Ovary (tissue), 3 donors: ENCODE results near the gene TFDP1.

Source experiments
- EP300 ChIP-seq: sonication (generic); formaldehyde crosslinking; IDR thresholded peaks from one replicate; pipeline ENCODE4 v1.6.1; 2017; ENCODE audit warnings: antibody characterized with exemption
- POLR2A ChIP-seq: fragments of 450-650 bp; IDR thresholded peaks from one replicate; pipeline ENCODE4 v1.6.1; 2017; ENCODE audit warnings: antibody characterized with exemption, mild to moderate bottlenecking, moderate library complexity
- TF ChIP-seq, protein P1 (sequence below), 3 donors: fragments of 450-650 bp in 2 of 3; fragments of 200-600 bp in 1 of 3; IDR thresholded peaks; one replicate each; pipeline versions ENCODE4 v1.5.1 to v1.8.0; 2016 to 2022; ENCODE audit warnings: antibody characterized with exemption in 3 of 3, mild to moderate bottlenecking in 1 of 3
- donor health status: DM: no; HTN: no; CAD: no.

DNA sequence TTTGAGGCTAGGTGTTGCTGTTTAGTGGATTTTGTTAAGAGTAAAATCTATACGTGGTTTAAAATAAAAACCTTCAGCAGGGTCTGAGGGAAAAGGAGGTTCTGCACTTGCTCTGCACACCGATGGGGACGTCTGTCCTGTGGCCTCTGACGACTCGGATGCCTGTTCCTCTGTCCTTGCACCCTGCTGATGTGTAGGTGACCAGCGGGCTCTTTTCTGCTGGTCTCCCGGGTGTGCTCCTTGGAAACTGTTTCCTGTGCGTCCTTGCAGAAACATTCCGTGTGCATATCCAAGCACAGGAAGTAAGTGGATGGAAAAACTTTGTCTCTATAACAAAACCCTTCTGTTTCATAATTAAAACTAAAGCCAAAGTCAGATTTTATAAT is 69.6 kb downstream of the TFDP1 start:
- TF ChIP-seq, protein P1, sequence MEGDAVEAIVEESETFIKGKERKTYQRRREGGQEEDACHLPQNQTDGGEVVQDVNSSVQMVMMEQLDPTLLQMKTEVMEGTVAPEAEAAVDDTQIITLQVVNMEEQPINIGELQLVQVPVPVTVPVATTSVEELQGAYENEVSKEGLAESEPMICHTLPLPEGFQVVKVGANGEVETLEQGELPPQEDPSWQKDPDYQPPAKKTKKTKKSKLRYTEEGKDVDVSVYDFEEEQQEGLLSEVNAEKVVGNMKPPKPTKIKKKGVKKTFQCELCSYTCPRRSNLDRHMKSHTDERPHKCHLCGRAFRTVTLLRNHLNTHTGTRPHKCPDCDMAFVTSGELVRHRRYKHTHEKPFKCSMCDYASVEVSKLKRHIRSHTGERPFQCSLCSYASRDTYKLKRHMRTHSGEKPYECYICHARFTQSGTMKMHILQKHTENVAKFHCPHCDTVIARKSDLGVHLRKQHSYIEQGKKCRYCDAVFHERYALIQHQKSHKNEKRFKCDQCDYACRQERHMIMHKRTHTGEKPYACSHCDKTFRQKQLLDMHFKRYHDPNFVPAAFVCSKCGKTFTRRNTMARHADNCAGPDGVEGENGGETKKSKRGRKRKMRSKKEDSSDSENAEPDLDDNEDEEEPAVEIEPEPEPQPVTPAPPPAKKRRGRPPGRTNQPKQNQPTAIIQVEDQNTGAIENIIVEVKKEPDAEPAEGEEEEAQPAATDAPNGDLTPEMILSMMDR (IDR thresholded peaks at IDR 0.05) = no peak
- TF ChIP-seq POLR2A = no peak
- no peak for TF ChIP-seq EP300
